Hematopoietic multipotent progenitor cell treated with erythropoietin and hydrocortisone succinate and interleukin-3 and kit ligand, for 4 days (in vitro differentiated cells): ENCODE measurements around the gene CLDN12.

Experiments
- DNase-seq: peaks from one replicate; pipeline ENCODE4 v3.0.0-alpha.2; 2015

CLDN12 gene

DNA sequence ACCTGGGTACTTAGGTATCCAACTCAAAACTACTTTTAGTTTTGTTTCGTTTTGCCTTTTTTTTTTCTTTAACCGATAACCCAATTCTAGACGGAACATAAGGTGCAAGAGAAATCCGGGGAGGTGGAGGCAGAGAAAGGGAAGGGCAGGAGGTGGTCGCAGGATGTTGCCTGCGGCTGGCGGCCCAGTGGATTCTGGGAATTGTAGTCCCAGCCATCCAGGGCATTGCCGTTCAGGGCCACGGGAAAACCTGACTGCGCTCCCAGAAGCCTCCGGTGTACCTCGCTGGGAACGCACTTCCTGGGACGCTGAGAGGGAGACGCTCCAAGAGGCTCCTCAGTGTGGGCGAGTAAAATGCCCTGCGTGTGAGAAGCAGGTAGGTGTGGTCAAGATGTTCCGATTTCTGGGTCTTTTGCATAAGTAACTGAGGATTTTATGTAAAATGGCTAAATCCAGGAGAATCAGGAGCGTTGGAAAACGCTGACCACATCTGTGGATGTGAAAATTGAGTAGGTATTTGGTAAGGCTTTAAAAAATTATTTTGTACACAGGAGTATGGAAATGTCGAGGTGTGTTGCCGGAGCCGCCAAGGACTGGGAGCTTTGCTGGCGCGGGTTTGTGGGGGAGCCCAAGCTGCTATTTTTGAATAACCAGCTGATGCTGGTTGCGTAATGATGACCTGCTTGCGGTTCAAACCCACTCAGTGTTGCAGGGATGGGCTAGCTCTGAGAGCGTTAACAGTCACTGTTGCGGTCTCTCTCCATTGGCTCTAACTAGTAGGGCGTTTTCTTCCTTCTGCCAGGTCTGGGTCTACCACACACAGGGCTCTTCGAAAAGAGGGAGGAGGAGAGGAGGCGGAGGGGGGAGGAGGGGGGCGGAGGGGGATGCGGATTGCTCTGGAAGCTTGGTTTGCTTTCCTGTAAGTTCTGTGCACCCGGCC lies at the start of gene CLDN12:
TSS of gene CLDN12 (plus strand) at position 288 of the 940 bp plus-strand sequence. CDS start 9,216 bp downstream, outside the sequence.
- DNase-seq: peak; percentile 96

DNA sequence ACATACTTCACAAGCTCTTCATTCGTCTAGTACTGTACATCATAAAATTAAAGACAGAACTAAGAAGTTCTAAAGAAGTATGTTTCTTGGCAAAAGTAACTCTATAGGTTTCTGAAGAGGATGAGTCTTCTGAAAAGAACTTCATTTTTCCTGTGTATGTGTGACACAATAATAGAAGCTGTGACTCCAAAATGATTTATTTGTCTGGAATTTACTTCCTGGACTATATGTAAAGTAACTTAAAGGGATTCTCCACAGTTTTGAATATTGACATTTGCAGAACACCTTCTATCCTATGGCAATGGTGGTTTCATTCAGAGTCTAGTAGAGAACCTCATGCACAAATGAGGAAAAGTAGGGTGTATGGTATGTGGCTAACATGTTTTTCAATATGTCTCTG lies 19.8 kb upstream of the CLDN12 start:
- DNase-seq: no peak

DNA sequence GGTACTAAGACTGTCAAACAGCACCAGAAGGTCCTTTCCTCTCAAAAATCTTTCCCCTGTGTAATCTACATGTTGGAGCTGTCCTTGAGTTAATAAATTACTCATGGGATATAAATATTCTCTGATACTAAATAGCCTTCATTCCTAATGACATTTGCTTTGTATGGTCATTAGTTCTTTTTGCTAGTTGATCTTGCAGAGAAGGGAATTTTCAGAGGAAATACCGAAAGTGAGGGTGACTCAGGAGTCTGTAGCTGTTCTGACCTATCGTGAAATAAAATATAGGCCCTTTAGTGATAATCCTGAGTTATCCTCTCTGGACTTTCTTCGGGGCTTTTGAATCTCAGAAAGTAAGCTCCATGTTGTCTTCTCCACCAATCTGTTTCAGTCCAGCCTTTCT lies 19.4 kb upstream of the CLDN12 start:
- no peak for DNase-seq

DNA sequence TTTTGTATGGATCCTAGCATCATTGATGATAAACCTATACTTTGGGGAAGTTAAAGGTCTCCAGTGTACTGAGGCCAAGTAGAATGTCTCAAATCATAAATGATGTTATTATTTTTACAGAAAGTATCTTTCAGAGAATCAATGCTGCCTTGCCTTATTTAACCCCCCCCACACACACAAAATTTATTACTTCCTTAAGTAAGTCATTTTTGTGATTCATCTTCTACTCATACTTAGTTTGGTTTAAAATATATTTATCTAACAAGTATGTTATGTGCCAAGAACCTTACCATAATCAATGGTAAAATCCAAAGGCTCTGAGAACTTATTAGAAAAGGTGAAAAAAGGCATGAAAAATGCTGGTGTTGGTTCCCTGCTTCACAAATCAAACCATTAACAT lies 18.8 kb upstream of the CLDN12 start:
- DNase-seq: no peak

DNA sequence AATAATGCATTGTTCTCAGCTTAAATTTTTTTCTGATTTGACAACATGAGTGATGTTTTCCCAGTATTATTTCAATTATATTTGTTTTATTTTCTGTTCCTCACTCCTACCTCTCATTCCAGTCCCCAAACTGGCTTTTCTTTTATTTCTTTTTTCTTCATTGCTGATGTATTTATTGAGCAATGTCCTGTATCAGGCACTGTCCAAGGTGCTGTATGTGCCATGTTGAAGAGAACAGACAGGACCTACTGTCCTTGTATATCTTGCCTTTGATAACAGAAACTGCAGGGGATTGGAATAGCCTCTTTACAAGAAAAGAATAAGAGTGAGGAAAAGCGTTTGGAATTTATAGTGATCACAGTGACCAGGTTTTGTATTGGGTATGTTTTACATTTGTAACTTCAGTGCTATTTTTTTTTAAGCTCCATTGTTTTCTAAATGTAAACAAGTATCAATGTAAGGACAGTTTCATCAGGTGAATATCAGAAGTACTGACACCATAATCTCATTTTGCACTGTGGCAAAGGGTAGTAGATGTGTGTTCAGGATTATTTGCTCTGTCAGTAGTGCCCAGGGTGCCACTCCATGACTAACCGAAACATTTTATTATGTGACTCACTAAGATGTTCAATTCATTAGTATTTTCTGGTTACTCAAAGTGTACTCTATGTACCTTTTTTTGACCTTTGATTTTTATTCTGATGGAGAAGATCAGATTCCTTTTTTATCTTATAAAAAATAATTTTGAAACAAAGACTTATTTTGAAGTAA lies 15.6 kb upstream of the CLDN12 start:
- peak; percentile 9 for DNase-seq

DNA sequence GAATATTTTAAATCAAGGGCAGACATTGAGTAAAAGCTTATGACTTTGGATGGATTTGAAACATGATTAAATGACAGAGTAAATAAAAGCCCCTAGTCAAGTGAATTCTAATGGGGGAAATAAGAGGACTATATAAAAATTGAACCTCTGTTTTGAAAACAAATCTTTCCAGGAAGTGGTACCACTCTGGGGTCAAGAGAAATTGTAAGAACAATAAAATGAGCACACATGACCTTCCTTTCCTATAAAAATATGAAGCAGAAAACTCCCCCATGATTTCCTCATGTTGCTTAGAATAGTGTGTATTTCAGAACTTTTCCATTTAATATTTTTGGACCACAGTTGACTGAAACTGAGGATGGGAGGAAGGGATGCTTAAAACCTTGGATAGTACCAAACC lies 12.3 kb upstream of the CLDN12 start:
- no peak for DNase-seq

DNA sequence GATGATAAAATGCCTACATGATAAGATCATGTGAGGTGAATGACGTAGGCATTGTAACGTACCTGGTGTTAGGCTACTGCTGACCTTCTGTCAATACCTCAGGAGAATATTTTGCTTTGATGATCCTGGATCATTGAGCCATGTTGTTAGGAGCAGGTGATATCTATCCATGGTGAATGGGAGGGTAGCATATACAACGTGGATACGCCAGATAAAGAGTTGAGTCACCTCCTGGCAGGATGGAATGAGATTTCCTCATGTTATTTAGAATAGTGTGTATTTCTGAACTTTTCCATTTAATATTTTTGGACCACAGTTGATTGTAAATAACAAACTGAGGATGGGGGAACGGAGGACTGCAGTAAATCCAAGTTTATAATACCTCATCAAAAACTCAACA lies 11.8 kb upstream of the CLDN12 start:
- no peak for DNase-seq

DNA sequence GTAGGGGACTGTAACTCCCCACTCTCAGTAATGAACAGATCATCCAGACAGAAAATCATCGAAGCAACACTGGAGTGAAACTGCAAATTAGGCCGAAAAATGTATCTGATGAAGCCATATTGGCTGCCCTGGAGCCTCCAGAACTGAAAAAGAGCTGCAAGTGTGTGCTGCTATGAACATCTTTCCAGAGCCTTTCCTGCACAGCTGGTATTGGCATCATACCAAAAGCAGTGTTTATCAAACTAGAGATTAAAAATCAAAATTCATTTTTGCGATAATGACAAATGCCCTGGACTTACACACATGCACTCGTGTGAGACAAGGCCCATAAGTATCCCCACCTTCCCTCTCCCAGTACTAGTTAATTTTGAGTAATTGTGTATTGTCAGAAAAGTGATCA lies 6.8 kb upstream of the CLDN12 start:
- no peak for DNase-seq

DNA sequence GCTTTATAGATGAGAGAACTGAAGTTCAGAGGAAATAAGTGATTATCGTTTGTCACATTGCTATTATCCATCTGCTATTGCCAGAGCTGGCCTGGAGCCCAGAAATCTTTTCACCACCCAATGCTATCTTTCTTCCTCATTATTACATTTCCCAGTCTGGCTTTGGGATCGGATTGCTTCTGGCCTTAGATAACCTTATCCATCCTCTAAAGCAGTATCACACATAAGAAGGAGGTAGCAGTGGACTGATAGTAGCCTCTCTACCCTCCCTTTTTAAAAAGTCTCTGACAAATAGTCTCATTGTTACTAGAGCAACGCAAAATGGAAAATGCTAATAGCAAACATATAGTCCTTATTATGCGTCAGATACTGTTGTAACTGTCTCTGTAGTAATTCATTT lies 1.3 kb upstream of the CLDN12 start:
- peak; percentile 64 for DNase-seq

DNA sequence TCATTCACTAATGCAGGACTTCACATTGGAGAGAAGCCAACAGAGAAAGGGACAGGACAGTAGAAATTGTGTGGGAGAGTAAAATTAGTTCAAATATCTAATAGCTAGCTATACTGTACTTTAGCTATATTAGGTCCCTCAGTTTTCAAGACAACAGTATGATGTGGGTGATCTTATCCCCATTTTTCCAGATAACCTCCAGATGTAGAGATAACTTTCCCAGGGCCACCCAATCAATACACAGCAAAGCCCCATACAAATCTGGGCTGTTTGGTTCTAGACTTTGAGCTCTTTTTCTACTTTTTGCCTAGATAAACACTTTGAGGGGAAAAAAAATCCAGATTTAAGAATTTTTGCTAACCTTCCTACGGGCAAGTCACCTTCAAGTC lies 482 bp upstream of the CLDN12 start:
- no peak for DNase-seq

DNA sequence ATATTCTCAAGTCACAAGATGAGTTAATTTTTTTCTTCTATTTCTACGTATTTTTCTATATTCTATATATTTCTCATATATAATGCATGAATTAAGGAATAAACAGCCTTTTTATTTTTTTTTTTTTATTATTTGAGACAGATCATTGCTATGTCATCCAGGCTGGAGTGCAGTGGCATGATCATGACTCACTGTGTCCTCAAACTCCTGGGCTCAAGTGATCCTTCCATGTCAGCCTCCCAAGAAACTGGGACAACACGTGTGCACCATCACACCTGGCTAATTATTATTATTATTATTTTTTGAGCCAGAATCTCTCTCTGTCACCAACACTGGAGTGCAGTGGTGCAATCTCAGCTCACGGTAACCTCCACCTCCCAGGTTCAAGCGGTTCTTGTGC lies 1.5 kb downstream of the CLDN12 start:
- no peak for DNase-seq

DNA sequence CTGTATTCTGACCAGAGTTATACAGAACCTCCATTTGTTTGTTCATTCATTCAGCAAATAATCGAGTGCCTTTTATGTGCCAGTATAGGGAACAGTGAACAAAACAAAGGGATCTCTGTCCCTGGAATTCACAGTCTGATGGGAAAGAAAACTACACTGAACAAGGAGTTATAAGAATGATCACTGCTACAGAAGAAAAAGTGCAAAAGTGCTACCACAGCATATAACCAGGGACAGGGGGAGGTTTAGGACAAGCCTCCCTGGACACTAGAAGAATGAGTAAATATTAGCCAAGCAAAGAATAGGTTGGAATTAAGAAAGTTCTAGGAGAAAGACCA lies 4.2 kb downstream of the CLDN12 start:
- DNase-seq: no peak

DNA sequence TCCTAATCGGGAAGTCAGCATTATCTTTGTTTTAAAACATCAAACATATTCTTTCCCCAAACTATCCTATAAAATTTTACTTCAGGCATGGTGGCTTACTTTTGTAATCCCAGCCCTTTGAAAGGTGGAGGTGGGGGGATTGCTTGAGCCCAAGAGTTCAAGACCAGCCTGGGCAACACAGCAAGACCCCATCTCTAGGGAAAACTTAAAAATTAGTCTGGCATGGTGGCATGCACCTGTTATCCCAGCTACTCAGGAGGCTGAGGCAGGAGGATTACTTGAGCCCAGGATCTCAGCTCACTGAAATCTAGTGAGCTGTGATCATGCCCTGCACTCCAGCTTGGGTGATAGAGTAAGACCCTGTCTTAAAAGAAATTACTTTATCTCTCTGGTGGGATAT lies 4.9 kb downstream of the CLDN12 start:
- no peak for DNase-seq

DNA sequence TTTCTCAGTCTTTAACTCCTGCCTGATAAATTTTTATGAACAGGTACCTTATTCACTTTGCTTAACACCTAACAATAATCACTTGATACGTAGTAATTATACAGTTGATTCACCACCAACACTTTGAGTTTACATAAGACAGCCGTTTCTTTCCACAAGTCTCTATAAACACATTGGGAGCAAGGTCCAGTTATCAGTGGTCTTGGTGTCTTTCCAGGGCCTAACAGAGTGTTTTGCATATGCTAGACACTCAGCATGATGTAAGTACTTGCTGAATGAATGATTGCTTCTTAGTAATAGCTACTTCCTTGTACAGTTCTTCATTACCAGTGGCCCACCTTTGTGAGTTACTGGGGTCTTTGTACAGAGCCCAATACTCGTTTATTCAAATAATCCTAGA lies 6.4 kb downstream of the CLDN12 start:
- no peak for DNase-seq

DNA sequence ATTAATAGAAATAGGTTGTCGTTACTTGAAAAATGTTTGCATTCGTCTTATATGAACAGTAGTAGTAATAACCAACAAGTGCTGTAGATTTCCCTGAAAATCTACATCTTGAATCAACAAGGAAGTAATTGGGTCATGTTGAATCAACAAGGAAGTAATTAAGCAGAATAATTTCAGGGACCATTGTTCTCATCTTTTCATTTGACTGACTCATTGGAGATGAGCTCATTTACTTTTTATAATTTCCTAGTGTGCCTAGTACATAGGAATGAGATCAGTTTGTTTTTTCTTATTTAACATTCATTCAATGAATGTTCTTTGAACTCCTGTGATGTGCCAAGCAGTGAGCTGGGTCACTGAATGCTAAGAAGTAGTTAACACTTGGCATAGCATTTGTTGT lies 8.2 kb downstream of the CLDN12 start:
- no peak for DNase-seq

DNA sequence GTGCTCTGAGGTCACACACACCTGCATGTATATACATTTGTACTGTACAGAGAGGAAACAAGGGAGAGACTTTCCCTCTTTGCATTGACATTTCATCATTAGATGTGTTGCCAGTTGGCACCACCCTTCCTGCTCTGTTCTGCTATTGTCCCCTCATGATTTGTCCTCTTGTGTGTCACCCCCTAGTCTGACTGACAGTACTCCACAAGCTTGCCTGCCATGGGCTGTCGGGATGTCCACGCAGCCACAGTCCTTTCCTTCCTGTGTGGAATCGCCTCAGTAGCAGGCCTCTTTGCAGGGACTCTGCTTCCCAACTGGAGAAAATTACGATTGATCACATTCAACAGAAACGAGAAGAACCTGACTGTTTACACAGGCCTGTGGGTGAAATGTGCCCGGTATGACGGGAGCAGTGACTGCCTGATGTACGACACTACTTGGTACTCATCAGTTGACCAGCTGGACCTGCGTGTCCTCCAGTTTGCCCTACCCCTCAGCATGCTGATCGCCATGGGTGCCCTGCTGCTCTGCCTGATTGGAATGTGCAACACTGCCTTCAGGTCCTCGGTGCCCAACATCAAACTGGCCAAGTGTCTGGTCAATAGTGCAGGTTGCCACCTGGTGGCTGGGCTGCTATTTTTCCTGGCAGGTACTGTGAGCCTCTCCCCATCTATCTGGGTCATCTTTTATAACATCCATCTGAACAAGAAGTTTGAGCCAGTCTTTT lies 9.4 kb downstream of the CLDN12 start:
- DNase-seq: peak; percentile 53

DNA sequence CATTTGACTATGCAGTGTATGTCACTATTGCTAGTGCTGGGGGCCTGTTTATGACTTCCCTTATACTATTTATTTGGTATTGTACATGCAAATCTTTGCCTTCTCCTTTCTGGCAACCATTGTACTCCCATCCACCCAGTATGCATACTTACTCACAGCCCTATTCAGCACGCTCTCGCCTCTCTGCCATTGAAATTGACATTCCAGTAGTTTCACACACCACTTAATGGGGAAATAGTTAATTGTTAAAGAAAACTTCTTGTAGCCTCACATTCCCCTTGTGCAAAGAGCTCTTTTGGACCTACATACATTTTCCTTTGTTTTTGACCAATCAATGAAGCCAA lies 9.9 kb downstream of the CLDN12 start:
- no peak for DNase-seq

DNA sequence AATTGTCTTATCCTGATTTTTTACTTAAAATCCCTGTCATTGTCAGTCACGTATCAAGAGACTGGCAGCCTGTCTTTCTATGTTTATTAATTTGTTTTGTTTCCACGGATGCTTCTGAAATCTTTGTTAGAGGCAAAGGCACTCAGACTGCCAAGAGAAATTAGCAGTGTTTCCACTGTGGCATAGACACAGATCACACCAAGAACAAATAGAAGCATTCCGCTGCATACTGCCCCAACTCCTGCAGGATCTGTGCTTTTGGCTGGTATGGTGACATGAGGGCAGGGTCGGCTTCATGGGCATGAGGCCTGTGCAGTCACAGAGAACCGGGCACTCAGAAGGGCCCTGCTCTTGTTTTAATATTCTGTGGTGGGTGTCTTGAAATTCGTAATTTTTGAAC lies 18.4 kb downstream of the CLDN12 start:
- no peak for DNase-seq

DNA sequence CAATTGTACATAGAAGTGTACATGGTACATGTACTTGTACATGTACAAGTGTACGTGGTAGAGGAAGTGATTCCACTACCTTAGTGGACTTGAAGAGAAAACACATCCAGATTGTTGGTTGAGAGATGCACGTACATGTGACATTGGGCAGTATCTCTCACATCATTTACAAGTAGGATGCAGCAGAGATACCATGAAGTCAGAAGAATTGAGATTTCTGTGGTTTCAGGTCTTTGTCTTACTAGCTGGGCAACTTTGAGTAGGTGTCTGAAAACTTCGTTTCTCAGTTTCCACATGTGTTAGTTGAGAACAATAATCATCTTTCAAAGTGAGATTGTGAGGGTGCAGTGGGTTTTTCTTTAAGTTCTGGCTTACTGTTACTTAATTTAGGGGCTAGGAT lies 21.5 kb downstream of the CLDN12 start:
- no peak for DNase-seq

DNA sequence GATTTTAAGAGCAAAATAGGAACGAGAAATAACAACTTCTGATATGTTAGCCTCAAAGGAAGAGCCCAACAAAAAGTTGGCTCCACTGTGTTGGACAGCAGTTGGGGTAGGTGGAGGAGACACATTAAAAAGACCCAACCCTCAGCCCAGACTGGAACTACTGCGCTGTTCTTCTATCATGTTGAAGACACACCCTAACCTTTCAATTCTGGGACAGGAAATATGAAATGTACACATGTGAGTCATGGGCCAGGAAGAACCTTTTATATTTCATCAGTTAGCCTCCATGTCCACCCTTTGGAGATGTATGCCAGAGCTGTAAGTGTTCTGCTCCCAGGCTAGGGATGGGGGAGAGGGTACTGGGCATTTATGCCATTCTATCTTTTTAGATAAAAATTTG lies 22.1 kb downstream of the CLDN12 start:
- no peak for DNase-seq

DNA sequence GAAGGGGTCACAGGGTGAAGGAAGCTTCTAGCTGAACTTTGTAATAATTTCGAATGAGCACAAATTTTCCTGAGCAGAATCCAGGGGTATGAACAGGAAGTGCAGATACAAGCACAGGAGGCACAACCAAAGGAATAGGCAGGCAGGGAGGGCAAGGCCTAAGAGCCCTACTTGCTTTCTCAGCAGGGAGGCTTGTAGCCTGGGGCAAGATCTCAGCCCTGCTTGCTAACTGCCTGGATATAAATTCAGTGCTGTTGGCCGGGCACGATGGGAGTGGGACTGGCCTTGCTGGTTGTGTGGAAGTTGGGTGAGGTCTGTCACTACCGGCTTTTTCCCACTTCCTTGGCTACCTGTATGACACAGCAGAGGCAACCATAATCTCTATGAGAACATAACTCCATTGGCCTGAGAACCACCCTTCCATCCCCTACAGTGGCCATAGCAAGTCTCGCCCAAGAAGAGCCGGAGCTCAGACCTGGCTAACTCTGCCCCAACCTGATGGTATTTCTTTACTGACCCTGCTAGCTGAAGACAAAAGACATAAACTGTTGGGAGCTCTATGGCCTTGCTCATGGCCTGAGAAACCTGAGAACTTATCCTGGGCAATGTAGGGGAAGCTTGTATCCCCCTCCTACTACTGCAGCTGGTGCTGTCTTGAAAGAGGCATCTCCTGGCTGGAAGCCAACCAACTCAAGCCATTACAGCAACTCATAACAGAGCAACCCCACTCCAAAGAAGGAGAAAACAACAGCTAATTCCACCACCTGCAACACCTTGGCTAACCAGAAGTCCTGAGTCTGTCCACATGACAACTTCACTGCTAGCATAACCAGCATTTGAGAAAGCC lies 27.6 kb downstream of the CLDN12 start:
- no peak for DNase-seq

DNA sequence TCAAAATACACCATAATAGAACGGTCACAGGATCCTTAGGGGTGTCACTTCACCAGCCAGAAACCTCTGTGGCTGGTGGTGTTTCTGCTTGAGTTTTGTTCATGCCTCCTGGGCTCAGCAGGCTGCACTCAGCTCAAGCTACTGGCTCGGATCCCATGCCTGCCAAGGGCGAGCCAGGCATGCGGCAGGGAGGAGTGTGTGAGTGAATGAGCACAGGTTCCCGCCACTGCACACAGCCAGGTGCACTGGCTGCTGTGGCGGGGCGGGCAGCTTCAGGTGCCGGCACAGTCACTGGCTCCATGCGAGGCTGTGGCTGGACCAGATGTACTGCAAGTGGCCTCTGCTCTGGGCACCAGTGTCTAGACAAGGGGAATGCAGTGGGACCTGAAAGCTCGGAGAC lies 29.5 kb downstream of the CLDN12 start:
- DNase-seq: no peak

DNA sequence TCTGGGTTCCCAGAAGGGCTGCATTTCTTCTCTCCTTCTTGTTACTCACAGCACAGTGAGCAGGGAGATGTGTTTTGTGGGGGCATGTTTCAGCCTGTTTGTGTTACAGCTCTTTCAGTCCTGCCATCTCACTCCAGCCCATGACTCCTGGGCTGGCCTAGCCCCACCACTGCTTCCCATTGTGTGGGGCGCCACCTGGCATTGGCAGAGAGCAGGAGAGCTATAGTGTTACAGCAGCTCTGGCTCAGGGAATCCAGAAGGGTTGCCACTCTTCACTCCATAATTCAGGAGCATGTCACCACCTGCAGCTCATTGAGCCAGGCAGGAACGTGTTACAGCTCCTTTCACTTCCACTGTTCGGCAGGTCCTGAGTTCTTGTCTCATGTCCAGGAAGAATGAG lies 30.0 kb downstream of the CLDN12 start:
- DNase-seq: no peak
